ENCODE results near the gene IL4I1. TPM values are rescaled to one million over a fixed set of nuclear protein-coding genes. Genes with fewer than 3 reads are reported as not detected.

The IL4I1 gene
- total and polyA plus RNA-seq, 2 donors (not counting 1 experiment from before 2014, with no cell fraction given) = 0.48 to 3.1 TPM

DNA sequence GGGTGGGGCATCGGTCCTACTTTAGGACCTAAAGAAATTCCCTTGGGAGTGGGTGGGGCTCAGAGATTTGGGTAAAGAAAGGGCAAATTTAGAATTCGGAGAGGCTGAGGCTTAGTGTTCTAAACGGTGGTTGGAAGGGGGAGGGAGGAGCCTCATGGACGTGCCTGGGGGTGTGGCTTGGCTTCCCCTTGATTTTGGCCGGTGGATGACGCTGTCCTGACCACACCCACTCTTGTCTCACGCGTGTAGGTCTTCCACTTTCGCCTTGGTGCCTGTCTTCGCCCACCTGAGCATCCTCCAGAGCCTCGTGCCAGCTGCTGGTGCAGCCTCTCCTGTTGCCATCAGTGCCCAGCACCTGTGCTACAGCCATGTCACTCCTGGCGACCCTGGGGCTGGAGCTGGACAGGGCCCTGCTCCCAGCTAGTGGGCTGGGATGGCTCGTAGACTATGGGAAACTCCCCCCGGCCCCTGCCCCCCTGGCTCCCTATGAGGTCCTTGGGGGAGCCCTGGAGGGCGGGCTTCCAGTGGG is 33.9 kb upstream of the IL4I1 start:
- DNase-seq = no peak
- H3K4me3 Mint-ChIP-seq = peak overlapping the region; percentile 100
- ATAC-seq (ENCODE audit: low read depth) = no peak
- peak overlapping the region; percentile 98 for H3K27ac Mint-ChIP-seq
- Histone ChIP-seq H3K4me2 (replicated peaks; ENCODE audit: low read depth, low read length, poor library complexity, severe bottlenecking) (peak overlapping the region; percentile 94), H3K4me1 (ENCODE audit: control insufficient read depth in 2 of 2, insufficient read depth in 2 of 2, low read length in 2 of 2) (peaks cover 20 to 32% of the 10 kb centered on the region in 2 donors), H3K9me3 (ENCODE audit: control extremely low read depth in 1 of 3, control insufficient read depth in 2 of 3, insufficient read depth in 1 of 3, low read length in 2 of 3) (peaks cover 0 to 3% (median 0%) of the 10 kb centered on the region in 3 donors), H3K79me2 (ENCODE audit: control insufficient read depth, insufficient read depth, low read length) (peaks cover 39% of the 10 kb centered on the region), H3K27ac (ENCODE audit: low read length in 2 of 2) (no peak overlapping the region), H3K4me3 (ENCODE audit: control extremely low read depth in 1 of 5, extremely low read depth in 1 of 5, insufficient read depth in 1 of 5, low read depth in 2 of 5, low read length in 4 of 5) (peak overlapping the region in 2 of 5 experiments; percentile 52 to 98), H2AFZ (ENCODE audit: insufficient read depth, low read depth, low read length, poor library complexity, severe bottlenecking) (no peak overlapping the region), H3K9ac (ENCODE audit: low read length) (no peak overlapping the region), H3K36me3 (replicated peaks in 1 of 2; ENCODE audit: control extremely low read depth in 1 of 2, control insufficient read depth in 1 of 2, extremely low read depth in 1 of 2, insufficient read depth in 2 of 2, low read length in 1 of 2) (peaks cover under 1 to 14% of the 10 kb centered on the region in 2 experiments), H4K20me1 (ENCODE audit: control insufficient read depth, insufficient read depth, low read length, poor library complexity, severe bottlenecking) (peaks cover 26% of the 10 kb centered on the region), H3K27me3 (replicated peaks in 1 of 4; ENCODE audit: control extremely low read depth in 1 of 4, control insufficient read depth in 3 of 4, insufficient read depth in 4 of 4, low read length in 3 of 4) (no peaks in the 10 kb centered on the region)
- intact Hi-C loops (cut with micrococcal nuclease) = loop anchor here (1.0 kb wide), 1 partner anchor 40 kb away; no protein-coding TSS in a partner anchor
- no peaks in the 10 kb centered on the region for H3K9me3 Mint-ChIP-seq (ENCODE audit: insufficient read depth)
- H3K4me1 Mint-ChIP-seq = peaks cover 50% of the 10 kb centered on the region
- ChIA-PET POLR2A (interaction anchor here (0.8 to 3.1 kb wide), 11 partner anchors 12 to 289 kb away, joined by 3 to 28 read pairs (median 5); partner anchors contain the start of genes AKT1S1, FUZ, SCAF1 and TBC1D17), CTCF (interaction anchor here (1.4 to 2.8 kb wide), 3 partner anchors 13 to 55 kb away, joined by 3 to 15 read pairs (median 3); partner anchors contain the start of genes AKT1S1 and TBC1D17)
- WGBS (ENCODE audit: insufficient coverage) = 77% methylated on average over 15 of the region's 15 CpGs
- TF ChIP-seq CTCF (IDR thresholded peaks at IDR 0.05) (no peak), EZH2 (IDR thresholded peaks at IDR 0.05; ENCODE audit: borderline replicate concordance, insufficient read depth, low read depth, low read length, poor library complexity, severe bottlenecking) (no peak)
- no peaks in the 10 kb centered on the region for H3K27me3 Mint-ChIP-seq

Measured in B cell (primary cell).